Upper lobe of left lung (tissue), 6 donors: Measurements from ENCODE around the gene CEP135. TPM values are rescaled to one million over a fixed set of nuclear protein-coding genes. Genes with fewer than 3 reads are reported as not detected.

Source experiments
- ATAC-seq, 2 donors: fragments of 200-7000 bp; cut with Tn5 transposase; one replicate each; pipeline ENCODE4 v1.9.1; 2022; ENCODE audit warnings: mild to moderate bottlenecking in 2 of 2, moderate library complexity in 2 of 2; ENCODE audit not compliant: low FRiP score in 2 of 2
- DNase-seq, 2 donors: peaks; one replicate each; pipeline ENCODE4 v3.0.0-alpha.2; 2019 to 2020
- H3K27ac ChIP-seq, 4 donors: fragments of 200-600 bp; sonication (generic); one replicate each; pipeline ENCODE4 v1.5.1; 2016 to 2019
- H3K27me3 ChIP-seq, 4 donors: fragments of 200-600 bp; sonication (generic); one replicate each; pipeline ENCODE4 v1.5.1; 2017 to 2019
- H3K36me3 ChIP-seq, 4 donors: fragments of 200-600 bp; sonication (generic); one replicate each; pipeline ENCODE4 v1.5.1; 2016 to 2019
- H3K4me1 ChIP-seq, 4 donors: fragments of 200-600 bp; sonication (generic); one replicate each; pipeline ENCODE4 v1.5.1; 2018 to 2019
- H3K4me3 ChIP-seq, 4 donors: fragments of 200-600 bp; sonication (generic); one replicate each; pipeline ENCODE4 v1.5.1; 2017 to 2019; ENCODE audit warnings: mild to moderate bottlenecking in 2 of 4, moderate library complexity in 1 of 4
- H3K9me3 ChIP-seq, 4 donors: fragments of 200-600 bp; sonication (generic); one replicate each; pipeline ENCODE4 v1.5.1; 2018 to 2019
- EP300 ChIP-seq, 4 donors: sonication (generic); formaldehyde crosslinking; IDR thresholded peaks; one replicate each; pipeline ENCODE4 v1.5.1; 2017; ENCODE audit warnings: antibody characterized with exemption in 4 of 4, control low read depth in 2 of 4
- POLR2A ChIP-seq, 4 donors: fragments of 450-650 bp; IDR thresholded peaks; one replicate each; pipeline ENCODE4 v1.5.1; 2016 to 2017; ENCODE audit warnings: antibody characterized with exemption in 4 of 4, mild to moderate bottlenecking in 2 of 4
- POLR2AphosphoS5 ChIP-seq, 2 donors: sonication (generic); formaldehyde crosslinking; IDR thresholded peaks; one replicate each; pipeline ENCODE4 v1.5.1; 2017; ENCODE audit warnings: antibody characterized with exemption in 2 of 2
- WGBS, 2 donors: methylation state at CpG; one replicate each; pipeline ENCODE4 v1.1.5; 2017 to 2018; 5-methylcytosine and 5-hydroxymethylcytosine counted together
- total RNA-seq, 6 donors: library from RNA; depleted of rRNA in 4 of 6; stranded (reverse); fragments of >200 nt in 4 of 6; gene quantifications; one replicate each; pipeline versions ENCODE4 v1.1.0 to v1.2.1, GENCODE V29; 2016 to 2021
- TF ChIP-seq, protein P1 (sequence below), 6 experiments: fragments of 450-650 bp in 4 of 6; fragments of 200-600 bp in 2 of 6; sonication (generic) in 2 of 6; IDR thresholded peaks; one replicate each; pipeline ENCODE4 v1.5.1; 2016 to 2019; ENCODE audit warnings: antibody characterized with exemption in 6 of 6
- donor health status: DM: no; HTN: no; CAD: no; lungs with moderate emphysema.
- donor health status: DM: no; HTN: yes; CAD: no; lungs with severe emphysema.

CEP135 gene
- total RNA-seq, 6 donors from 2014 or later = 4.7 to 14.1 (median 8.4) TPM

DNA sequence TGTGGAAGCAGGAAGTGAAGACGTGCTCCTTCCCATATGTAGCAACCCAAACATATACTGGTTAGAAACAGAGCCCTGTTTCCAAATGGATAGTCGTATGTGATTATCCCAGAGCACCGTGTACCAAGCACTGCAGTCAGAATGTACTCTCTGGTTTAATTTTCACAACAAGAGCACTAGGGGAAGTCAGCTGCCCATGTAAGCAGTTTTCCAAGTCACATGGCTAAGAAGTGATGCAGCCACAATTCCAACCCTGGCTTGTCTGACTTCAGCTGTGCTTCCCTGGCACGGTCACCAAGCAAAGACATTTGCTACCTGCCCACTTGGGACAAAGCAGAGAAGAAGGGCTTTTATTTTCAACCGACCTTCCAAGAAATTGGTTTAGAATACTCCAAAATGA lies 28.2 kb upstream of the CEP135 start:
- DNase-seq = peak in 1 of 2 donors; percentile 21

DNA sequence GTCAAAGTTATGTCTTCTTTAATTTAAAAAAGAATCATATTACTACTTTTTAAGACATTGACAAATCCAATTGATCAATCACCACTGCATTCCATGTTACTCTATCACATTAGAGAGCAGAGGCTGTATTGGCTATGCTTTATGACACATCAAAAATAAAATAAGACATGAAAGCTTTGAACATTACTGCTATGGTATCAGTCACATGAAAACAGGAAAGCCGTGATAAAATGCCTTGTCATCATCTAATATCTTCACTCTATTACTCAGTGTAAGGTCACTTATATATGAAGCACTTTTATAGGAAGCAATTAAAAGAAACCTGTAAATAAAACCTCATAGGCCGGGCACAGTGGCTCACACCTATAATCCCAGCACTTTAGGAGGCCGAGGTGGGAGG lies 27.7 kb upstream of the CEP135 start:
- Histone ChIP-seq H3K36me3 (no peaks in the 10 kb centered on the region), H3K4me1 (no peaks in the 10 kb centered on the region), H3K27ac (no peak overlapping the region), H3K27me3 (no peaks in the 10 kb centered on the region), H3K4me3 (no peak overlapping the region), H3K9me3 (no peaks in the 10 kb centered on the region)
- TF ChIP-seq, protein P1, sequence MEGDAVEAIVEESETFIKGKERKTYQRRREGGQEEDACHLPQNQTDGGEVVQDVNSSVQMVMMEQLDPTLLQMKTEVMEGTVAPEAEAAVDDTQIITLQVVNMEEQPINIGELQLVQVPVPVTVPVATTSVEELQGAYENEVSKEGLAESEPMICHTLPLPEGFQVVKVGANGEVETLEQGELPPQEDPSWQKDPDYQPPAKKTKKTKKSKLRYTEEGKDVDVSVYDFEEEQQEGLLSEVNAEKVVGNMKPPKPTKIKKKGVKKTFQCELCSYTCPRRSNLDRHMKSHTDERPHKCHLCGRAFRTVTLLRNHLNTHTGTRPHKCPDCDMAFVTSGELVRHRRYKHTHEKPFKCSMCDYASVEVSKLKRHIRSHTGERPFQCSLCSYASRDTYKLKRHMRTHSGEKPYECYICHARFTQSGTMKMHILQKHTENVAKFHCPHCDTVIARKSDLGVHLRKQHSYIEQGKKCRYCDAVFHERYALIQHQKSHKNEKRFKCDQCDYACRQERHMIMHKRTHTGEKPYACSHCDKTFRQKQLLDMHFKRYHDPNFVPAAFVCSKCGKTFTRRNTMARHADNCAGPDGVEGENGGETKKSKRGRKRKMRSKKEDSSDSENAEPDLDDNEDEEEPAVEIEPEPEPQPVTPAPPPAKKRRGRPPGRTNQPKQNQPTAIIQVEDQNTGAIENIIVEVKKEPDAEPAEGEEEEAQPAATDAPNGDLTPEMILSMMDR (IDR thresholded peaks at IDR 0.05) = no peak
- TF ChIP-seq POLR2A (IDR thresholded peaks at IDR 0.05) (no peak), POLR2AphosphoS5 (IDR thresholded peaks at IDR 0.05) (no peak), EP300 (IDR thresholded peaks at IDR 0.05) (no peak)
- DNase-seq (no peak), ATAC-seq (no peak)
- WGBS, 2 donors = 70 to 84% methylated on average over 3 of the region's 3 CpGs

More for the DNA sequence above, 28.2 kb upstream of the CEP135 start:
- 71 to 81% methylated on average over 3 to 5 of the region's 5 CpGs for WGBS, 2 donors
- Histone ChIP-seq H3K27me3 (no peaks in the 10 kb centered on the region), H3K4me3 (no peak overlapping the region), H3K36me3 (no peaks in the 10 kb centered on the region), H3K4me1 (no peaks in the 10 kb centered on the region), H3K9me3 (no peaks in the 10 kb centered on the region), H3K27ac (peak overlapping the region in 1 of 4 donors; percentile 18)
- peak in 1 of 4 donors; percentile 31 for TF ChIP-seq POLR2A (IDR thresholded peaks at IDR 0.05)
- no peak for TF ChIP-seq POLR2AphosphoS5 (IDR thresholded peaks at IDR 0.05)
- peak in 1 of 2 donors; percentile 58 for ATAC-seq

DNA sequence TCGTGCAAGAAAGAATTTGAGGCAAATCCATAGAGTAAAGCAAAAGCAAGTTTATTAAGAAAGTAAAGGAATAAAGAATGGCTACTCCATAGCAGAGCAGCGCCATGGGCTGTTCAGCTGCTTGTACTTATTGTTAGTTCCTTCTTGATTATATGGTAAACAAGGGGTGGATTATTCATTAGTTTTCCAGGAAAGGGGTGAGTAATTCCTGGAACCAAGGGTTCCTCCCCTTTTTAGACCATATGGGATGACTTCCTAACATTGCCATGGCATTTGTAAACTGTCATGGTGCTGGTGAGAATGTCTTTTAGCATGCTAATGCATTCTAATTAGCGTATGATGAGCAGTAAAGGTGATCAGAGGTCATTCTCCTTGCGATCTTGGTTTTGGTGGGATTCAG lies 23.5 kb upstream of the CEP135 start:
- Histone ChIP-seq H3K27me3 (no peaks in the 10 kb centered on the region), H3K27ac (no peak overlapping the region), H3K4me3 (no peak overlapping the region), H3K9me3 (peaks cover 0 to 4% (median 0%) of the 10 kb centered on the region in 4 donors), H3K4me1 (no peaks in the 10 kb centered on the region), H3K36me3 (no peaks in the 10 kb centered on the region)
- ATAC-seq = no peak
- WGBS, 2 donors = 89 to 93% methylated on average over 4 of the region's 4 CpGs
- DNase-seq = no peak
- TF ChIP-seq, protein P1 (IDR thresholded peaks at IDR 0.05) = no peak
- no peak for TF ChIP-seq EP300 (IDR thresholded peaks at IDR 0.05)
- TF ChIP-seq POLR2AphosphoS5 (IDR thresholded peaks at IDR 0.05) = no peak
- no peak for TF ChIP-seq POLR2A (IDR thresholded peaks at IDR 0.05)

DNA sequence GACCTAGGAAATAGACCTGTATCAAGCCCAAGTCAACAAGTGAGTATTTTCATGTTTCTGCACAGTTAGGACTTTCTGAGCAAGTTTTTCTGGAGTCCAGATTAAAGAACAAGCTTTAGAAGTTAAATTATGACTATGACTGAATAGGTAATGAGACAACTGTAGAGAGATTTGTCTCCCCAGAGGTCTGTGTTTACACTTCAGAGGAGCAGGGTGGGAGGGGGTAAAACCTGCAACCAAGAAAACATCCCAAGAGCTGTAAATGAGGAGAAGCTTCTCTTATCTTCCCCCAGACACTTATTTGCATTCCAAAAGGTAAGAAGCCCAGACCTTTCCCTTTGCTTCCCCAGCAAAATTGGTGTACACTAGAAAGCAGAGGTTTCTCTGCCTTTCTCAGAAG lies 22.1 kb upstream of the CEP135 start:
- no peak overlapping the region for H3K4me3 ChIP-seq
- H3K4me1 ChIP-seq = no peaks in the 10 kb centered on the region
- DNase-seq (no peak), ATAC-seq (no peak)
- no peaks in the 10 kb centered on the region for H3K36me3 ChIP-seq
- TF ChIP-seq, protein P1 (IDR thresholded peaks at IDR 0.05) = no peak
- TF ChIP-seq POLR2AphosphoS5 (IDR thresholded peaks at IDR 0.05) = no peak
- TF ChIP-seq POLR2A (IDR thresholded peaks at IDR 0.05) = no peak
- no peak for TF ChIP-seq EP300 (IDR thresholded peaks at IDR 0.05)
- H3K27me3 ChIP-seq = no peaks in the 10 kb centered on the region
- H3K9me3 ChIP-seq = peaks cover 0 to 4% (median 0%) of the 10 kb centered on the region in 4 donors
- H3K27ac ChIP-seq = no peak overlapping the region

DNA sequence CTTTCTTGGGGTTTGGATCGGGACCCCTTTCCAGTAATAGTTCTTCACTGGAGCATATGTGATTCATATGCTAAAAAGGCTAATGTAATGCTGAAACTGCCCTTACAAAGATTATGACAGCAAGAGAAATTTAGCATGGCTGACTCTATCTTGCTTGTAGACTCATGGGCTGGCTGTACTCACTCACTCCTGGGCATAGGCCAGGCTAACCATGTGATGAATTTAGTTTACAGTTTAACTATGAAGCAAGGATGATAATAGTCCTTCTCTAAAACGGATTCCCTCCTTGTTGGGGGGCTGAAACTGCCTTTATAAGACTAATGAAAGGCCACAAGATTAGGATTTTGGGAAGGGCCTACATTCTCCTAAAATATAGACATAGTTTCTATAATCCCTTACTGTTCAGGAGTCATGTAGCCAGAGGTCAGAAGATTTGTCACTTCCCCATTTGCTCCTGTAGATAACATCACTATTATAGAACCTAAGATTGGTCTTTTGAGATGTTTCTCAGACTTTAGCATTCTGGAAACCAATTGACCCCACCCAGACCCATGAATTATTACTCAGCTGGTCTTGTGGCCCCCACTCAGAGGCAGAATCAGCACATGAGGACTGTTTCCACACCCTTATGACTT lies 20.8 kb upstream of the CEP135 start:
- H3K36me3 ChIP-seq = no peaks in the 10 kb centered on the region
- 86 to 90% methylated on average over 2 of the region's 2 CpGs for WGBS, 2 donors
- TF ChIP-seq EP300 (IDR thresholded peaks at IDR 0.05) = no peak
- TF ChIP-seq, protein P1 (IDR thresholded peaks at IDR 0.05) = no peak
- TF ChIP-seq POLR2A (IDR thresholded peaks at IDR 0.05) = no peak
- TF ChIP-seq POLR2AphosphoS5 (IDR thresholded peaks at IDR 0.05) = no peak
- DNase-seq = no peak
- H3K9me3 ChIP-seq = peaks cover 0 to 6% (median 1%) of the 10 kb centered on the region in 4 donors
- H3K4me1 ChIP-seq = no peaks in the 10 kb centered on the region
- no peak overlapping the region for H3K27ac ChIP-seq
- ATAC-seq = no peak
- H3K27me3 ChIP-seq = no peaks in the 10 kb centered on the region
- H3K4me3 ChIP-seq = no peak overlapping the region
